ENCODE data around the gene PGLYRP3. TPM values are rescaled to one million over a fixed set of nuclear protein-coding genes. Genes with fewer than 3 reads are reported as not detected.
"Not testable (repeated sequence)": the region's sequence is repeated elsewhere in the genome, so short reads cannot be mapped to it uniquely, and the experiment has no call there.

Gene PGLYRP3
- total RNA-seq, 2 donors from 2014 or later: not detected

DNA sequence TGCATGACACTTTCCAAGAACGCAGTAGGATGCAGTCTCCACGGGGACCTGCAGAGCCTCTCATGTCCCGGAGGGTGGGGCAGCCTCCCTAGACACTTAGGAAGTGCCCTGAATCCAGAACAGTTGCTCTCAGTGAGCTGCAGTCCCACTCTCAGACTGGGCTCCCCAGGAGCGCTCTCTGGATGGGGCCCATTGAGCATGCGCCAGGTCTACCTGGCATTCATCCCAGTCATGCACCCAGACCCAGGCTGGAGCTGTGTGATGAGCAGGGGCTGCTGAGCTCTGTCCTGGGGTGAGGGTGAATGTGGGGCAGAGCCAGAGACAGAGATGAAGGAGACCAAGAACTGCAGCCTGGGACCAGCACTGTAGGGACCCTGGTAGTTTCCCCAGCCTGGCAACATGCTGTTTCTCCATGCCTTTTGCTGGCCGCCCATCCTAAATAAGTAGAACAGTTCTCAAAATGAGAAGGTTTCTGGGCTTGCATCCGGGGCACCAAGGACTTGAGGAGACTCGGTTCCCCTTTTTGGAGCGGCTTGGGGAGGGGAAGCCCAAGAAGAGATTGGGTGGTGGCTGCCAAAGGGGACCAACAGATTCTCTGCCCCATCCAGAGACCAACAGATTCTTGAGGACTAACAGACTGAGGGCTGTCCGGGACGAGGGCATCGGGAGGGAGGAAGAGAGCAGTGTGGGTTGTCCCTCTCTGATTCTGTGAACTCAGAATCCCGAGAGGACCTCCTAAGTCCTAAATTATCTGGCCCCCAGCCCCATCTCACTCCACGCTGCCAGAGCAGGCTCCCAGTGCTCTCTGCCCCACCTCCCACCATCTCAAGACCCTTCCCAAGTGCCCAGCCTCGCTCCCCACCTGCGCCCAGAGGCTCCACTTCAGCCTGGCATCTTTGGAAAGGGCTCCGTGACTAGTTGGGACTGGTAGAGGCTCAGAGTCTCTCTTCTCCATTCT is 36.9 kb upstream of the PGLYRP3 start:
- H3K36me3 ChIP-seq: no peaks in the 10 kb centered on the region
- no peaks in the 10 kb centered on the region for H3K9me3 ChIP-seq
- peak; percentile 15 for DNase-seq
- no peak overlapping the region for H3K27ac ChIP-seq
- H3K4me1 ChIP-seq: no peaks in the 10 kb centered on the region
- no peaks in the 10 kb centered on the region for H3K27me3 ChIP-seq
- TF ChIP-seq, protein P1, sequence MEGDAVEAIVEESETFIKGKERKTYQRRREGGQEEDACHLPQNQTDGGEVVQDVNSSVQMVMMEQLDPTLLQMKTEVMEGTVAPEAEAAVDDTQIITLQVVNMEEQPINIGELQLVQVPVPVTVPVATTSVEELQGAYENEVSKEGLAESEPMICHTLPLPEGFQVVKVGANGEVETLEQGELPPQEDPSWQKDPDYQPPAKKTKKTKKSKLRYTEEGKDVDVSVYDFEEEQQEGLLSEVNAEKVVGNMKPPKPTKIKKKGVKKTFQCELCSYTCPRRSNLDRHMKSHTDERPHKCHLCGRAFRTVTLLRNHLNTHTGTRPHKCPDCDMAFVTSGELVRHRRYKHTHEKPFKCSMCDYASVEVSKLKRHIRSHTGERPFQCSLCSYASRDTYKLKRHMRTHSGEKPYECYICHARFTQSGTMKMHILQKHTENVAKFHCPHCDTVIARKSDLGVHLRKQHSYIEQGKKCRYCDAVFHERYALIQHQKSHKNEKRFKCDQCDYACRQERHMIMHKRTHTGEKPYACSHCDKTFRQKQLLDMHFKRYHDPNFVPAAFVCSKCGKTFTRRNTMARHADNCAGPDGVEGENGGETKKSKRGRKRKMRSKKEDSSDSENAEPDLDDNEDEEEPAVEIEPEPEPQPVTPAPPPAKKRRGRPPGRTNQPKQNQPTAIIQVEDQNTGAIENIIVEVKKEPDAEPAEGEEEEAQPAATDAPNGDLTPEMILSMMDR (IDR thresholded peaks at IDR 0.05): no peak
- no peak overlapping the region for H3K9ac ChIP-seq (ENCODE audit: low read depth in 2 of 2, low read length in 2 of 2)
- intact Hi-C loops (cut with DNase I): loop anchor here (10.0 kb wide), 2 partner anchors 55 to 215 kb away; partner anchors contain the start of gene S100A2
- H3K4me3 ChIP-seq: no peak overlapping the region

DNA sequence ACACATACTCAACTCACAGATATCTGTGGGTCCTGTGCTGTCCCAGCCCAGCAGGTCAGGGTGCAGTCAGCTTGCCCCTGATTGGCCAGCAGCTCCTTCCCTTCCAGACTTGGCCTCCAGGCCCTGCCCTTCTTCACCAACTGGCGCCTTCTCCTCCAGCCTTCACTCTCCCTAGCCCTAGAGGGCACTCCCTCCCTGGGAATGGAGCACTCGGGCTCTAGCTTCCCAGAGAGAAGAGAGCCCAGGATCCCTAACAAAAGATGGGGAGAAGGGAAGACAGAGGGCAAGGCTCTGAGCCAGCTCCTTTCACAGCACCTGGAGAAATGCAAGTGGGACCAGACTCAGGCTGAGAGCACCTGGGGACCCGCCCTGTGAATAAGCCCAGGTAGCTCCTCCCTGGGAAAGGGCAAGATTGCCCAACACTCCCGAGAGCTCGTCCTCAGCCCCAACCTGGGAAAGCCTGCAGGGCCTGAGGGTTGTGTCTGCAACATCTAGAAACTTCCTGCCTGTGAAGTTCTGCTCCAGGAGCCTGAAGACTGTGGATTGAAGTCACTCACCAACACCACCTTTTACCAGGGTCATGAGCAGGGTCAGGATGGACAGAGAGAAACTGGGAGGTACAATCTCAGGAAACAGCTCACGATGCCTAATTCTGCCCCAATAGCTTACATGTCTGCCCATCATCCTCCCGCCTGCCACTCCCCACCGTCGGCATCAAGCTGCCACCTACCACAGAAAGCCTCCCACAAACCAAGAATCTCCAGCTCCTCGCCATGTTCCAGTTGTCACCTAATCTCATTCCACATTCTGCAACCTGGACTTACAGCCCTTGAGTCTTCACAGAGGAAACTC is 36.0 kb upstream of the PGLYRP3 start, which contains the start of gene PGLYRP4:
TSS of gene PGLYRP4 (minus strand) at position 331 of the 852 bp plus-strand sequence. CDS start 909 bp downstream, outside the sequence.
- no peak within 1 kb of the TSS for H3K9ac ChIP-seq (ENCODE audit: low read depth in 2 of 2, low read length in 2 of 2)
- H3K4me1 ChIP-seq: no peaks in the 10 kb centered on the region
- H3K36me3 ChIP-seq: no peaks in the 10 kb centered on the region
- no peak within 1 kb of the TSS for H3K4me3 ChIP-seq
- intact Hi-C loops (cut with DNase I): no loop called here
- H3K27me3 ChIP-seq: no peaks in the 10 kb centered on the region
- TF ChIP-seq, protein P1 (IDR thresholded peaks at IDR 0.05): no peak
- DNase-seq: peak; percentile 32
- no peak within 1 kb of the TSS for H3K27ac ChIP-seq
- no peaks in the 10 kb centered on the region for H3K9me3 ChIP-seq

DNA sequence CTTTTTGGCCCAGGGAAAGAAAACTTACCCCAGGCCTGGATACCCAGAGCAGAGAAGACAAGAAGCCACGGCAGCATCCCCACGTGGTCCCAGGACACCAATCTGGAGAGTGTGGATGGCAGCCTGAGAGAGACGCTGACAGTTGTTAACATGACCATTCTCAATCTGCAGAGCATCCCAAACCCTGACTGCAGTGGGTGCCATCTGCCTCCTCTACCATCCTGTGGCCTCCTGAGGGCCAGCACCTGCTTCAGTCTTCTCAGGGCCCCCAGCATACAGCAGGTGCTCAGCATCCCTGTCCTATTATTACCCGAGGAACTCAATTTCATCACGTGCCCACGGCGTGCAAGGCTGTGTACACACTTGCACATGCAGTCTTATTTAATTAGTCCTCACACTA is 35.1 kb upstream of the PGLYRP3 start:
- Histone ChIP-seq H3K4me1 (no peaks in the 10 kb centered on the region), H3K4me3 (no peak overlapping the region), H3K27me3 (no peaks in the 10 kb centered on the region), H3K9me3 (no peaks in the 10 kb centered on the region), H3K9ac (ENCODE audit: low read depth in 2 of 2, low read length in 2 of 2) (no peak overlapping the region), H3K27ac (no peak overlapping the region), H3K36me3 (no peaks in the 10 kb centered on the region)
- TF ChIP-seq, protein P1 (IDR thresholded peaks at IDR 0.05): no peak
- intact Hi-C loops (cut with DNase I): no loop called here
- DNase-seq: peak; percentile 9

DNA sequence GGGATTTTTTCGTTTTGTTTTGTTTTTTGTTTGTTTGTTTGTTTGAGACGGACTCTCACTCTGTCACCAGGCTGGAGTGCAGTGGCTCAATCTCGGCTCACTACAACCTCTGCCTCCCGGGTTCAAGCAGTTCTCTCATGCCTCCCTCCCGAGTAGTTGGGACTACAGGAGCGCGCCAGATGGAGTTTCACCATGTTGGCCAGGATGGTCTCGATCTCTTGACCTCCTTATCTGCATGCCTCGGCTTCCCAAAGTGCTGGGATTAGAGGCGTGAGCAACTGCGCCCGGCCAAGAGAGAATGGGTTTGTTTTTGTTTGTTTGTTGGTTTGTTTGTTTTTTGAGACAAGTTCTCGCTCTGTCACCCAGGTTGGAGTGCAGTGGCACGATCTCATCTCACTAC is 34.3 kb upstream of the PGLYRP3 start:
- H3K9me3 ChIP-seq, DNase-seq: not testable (repeated sequence)

DNA sequence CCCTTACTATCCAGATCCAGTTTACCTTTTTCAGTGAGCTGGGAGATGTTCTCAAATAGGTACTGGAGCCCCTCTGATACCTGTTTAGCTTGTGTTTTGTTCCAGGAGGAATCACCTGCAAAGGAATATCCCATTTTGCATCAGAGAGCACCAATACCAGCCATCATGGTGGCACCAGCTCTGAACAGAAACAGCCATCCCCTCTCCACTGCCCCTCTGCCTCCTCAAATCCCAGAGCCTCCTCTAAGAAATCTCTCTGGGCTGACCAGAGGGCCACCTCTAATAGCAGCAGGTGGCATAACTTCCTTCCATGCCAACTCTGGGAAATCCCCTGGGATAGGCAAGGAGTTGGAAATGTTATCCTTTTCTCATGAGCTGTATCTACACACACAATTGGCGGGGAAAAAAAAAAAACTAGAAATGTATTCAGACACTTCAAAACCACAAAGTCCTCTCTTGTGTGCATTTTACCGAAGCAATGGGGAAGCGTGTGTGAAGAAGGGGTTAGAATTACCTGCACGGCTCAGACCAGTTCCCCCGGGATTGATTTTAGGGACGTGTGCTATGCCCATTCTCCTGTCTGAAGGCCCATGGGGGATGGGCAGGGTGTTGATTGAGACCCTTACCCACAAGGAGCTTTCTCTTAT is 33.4 kb upstream of the PGLYRP3 start:
- DNase-seq: peak; percentile 14
- H3K27me3 ChIP-seq: no peaks in the 10 kb centered on the region
- no peaks in the 10 kb centered on the region for H3K36me3 ChIP-seq
- H3K9me3 ChIP-seq: no peaks in the 10 kb centered on the region
- TF ChIP-seq, protein P1 (IDR thresholded peaks at IDR 0.05): no peak
- H3K4me1 ChIP-seq: no peaks in the 10 kb centered on the region
- H3K4me3 ChIP-seq: no peak overlapping the region
- no peak overlapping the region for H3K9ac ChIP-seq (ENCODE audit: low read depth in 2 of 2, low read length in 2 of 2)
- H3K27ac ChIP-seq: no peak overlapping the region
- intact Hi-C loops (cut with DNase I): no loop called here

More for the DNA sequence above, 34.3 kb upstream of the PGLYRP3 start:
- H3K4me3 ChIP-seq; H3K9ac ChIP-seq (ENCODE audit: low read depth in 2 of 2, low read length in 2 of 2); intact Hi-C loops (cut with DNase I); H3K27me3 ChIP-seq; H3K4me1 ChIP-seq; H3K36me3 ChIP-seq; H3K27ac ChIP-seq: not testable (repeated sequence)

All from colonic mucosa (tissue), 4 donors.